Umbilical cord (tissue), 2 donors: ENCODE data around the gene RUNX3. TPM values are rescaled to one million over a fixed set of nuclear protein-coding genes. Genes with fewer than 3 reads are reported as not detected.

Experiments
- DNase-seq: peaks from one replicate; pipeline ENCODE4 v3.0.0-alpha.2; 2015; ENCODE audit warnings: low spot score
- total RNA-seq: library from RNA; depleted of rRNA; stranded (reverse); fragments of >200 nt; gene quantifications from one replicate; pipeline ENCODE4 v1.2.3, GENCODE V29; 2014; ENCODE audit warnings: low replicate concordance; ENCODE audit not compliant: insufficient read depth

RUNX3 gene
- total RNA-seq, 1 donor from 2014 or later, result 0.72 TPM

GRCh38 chr1:24963099-24963872 is 33.2 kb upstream of the RUNX3 start:
- peak; percentile 17 for DNase-seq

DNA sequence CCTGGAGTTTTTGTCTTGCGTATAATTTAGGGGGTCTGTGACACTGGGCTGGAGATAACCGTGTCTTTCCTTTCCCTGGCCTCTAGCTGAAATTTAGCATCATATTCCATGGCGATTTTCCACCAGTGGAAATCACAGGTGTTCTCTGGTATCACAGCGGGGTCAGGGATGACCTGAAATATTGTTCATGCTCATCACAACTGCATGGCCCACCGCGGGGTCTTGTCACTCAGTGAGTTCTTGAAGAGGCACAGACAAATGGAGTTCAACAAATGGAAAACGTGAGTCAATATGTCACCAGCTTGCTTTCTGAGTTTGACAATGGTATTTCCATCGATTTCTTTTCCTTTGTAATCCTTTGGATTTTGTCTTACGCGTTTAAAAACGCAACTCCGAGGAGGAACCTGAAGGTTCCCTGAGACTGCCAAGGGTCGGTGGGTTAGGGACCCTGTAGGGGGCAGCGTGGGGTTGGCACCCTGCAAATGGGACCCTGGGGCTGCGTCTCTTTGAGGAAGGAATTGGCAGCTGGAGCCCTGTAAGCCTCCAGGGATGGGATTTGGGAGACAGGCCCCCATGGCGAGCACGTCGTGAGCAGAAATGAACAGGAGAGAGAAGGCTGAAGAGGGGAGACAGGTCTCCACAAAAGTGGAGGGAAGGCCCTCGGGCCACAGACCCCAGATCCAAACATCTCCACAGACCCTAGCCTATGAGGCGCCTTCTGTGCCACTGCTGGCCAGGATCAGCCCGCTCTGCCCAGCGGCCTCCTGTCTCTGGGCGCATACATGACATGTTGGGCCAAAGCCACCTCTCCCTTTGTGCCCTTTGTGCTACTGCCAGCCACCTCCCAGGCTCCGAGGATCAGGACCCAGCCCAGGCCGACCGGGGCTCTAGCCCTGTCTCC is 32.1 kb upstream of the RUNX3 start:
- DNase-seq, result no peak

DNA sequence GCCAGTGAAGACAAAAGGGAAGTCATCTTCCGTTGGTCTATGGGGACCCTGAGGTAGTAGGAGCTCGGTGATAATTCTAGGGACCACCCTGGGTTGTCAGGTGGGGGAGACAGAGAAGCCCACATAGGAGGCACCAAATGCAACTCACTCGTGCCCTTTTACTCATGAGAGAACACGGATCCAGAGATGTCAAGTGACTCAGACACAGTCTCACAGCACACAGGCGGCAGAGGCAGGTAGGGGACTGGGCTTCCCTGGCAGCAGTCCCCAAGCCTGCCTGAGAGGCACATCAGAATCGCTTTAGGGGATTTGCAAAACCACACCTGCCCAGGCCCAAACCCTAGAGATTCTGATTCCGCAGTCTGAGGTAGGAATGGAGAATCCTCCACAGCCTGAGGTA is 31.3 kb upstream of the RUNX3 start:
- no peak for DNase-seq

DNA sequence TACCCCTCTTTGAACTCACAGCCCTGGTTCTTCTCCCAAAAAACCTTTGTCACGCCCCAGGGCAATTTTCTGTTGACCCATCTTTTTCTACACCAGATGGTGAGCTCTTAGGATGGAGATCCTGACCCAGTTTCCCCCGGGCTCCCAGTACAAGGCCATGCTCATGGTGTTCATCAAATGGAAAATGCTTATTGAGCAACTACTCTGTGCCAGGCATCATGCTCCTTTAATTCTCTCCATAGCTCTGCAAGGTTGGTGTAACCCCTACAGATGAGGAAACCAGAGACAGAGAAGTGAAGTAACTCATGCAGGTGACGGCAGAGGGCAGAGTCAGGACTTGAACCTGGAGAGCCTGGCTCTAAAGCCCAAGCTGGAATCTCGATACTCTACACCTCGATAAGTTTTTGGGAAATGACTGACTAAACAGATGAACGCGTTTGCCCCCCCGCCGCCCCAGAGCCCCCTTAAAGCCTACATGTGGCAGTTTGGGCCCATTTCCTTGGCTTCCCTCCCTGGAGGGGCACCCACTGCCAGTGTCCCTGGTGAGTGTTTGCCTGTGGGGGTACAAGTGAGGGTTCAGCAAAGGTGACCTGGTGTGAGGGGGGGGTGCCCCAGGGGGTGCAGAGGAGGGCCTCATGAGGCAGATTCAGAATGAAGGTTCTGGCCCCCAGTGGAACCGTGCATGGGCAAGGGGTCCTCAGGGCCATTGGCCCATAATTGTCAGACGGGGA is 30.2 kb upstream of the RUNX3 start:
- no peak for DNase-seq

DNA sequence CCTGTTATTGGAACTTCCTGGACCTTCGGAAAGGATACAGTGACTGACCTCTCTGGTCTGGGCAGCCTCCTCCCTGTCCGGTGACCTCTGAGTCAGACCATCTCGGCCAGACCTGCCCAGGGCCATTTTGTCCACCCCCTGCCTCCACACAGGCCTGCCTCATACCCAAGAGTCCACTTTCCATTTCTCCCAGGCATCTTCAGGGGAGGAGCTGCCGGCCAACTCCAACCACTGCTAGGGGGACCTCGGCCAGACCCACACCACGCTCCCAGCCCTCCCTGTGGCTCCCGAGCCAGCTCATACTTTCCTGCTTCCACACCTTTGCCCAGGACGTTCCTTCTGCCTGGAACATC is 29.5 kb upstream of the RUNX3 start:
- DNase-seq, result no peak

GRCh38 chr1:24958766-24959622 is 28.9 kb upstream of the RUNX3 start:
- no peak for DNase-seq

DNA sequence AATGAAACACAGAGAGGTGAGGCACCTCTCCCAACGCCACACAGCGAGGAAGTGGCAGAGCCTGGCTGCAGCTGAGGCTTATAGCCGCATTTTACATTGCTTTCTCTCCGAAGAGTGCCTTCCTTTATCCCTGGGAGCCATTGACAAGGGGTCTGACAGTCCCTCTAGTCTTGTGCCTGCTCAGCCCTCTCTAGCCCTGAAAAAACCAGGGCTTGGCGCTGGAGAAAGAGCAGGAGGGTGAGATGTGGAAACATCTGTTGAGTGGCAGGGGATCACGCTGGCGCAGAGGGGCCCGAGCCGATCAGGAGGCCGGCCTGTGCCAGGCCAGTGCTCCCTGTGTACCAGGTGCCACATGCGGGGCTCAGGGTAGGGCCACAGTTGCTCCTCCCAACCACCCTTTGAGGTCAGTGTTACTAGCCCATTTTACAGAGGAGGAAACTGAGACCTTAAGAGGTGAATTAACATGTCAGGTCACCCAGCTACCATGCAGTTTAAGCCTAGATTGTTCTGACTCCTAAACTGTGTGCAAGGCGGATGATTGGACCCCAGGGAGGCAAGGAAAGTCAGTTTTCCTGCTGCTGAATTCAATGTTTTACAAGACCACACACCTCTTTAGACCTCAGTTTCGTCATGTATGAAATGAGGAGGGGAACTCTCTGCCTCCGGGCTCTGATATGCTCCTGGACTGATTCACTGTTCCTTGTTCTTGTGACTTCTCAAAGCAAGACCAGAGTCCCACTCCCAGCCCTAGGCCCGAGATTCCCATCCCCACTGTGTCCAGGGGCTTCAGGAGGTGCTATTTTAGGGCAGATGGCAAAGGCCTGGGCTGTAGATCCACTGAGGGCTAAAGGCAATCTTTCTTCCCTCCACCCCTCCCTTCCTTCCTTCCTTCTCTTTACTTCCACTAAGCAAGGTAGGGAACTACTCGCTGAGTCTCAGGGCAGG is 28.0 kb upstream of the RUNX3 start:
- no peak for DNase-seq

GRCh38 chr1:24957016-24957807 is 27.1 kb upstream of the RUNX3 start:
- no peak for DNase-seq

DNA sequence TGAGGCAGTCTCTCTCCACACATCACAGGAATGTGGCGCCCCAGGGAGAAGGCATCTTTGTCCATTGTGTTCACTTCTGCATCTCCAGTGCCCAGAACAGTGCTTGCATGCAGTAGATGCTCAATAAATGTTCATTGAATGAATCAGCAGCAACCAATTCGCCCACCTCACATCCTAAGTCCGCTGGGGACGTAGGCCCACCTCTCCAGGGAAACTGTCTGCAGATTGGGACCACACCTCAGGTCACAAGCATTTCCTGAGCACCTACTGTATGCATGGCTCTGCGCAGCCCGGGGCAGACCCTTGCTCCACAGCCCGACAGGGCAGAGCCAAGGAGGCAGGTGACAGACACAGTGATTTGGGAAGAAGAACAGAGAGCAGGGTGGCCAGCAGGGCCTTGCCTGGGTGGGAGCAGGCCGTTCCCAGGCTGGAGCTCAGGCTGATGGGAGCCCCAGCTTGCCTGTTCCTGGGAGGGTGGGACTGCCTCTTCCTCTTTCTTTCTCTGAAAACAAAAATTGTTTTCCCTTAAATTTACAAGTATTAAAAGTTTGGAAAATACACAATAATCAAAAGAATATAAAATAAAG is 25.8 kb upstream of the RUNX3 start:
- DNase-seq, result no peak

DNA sequence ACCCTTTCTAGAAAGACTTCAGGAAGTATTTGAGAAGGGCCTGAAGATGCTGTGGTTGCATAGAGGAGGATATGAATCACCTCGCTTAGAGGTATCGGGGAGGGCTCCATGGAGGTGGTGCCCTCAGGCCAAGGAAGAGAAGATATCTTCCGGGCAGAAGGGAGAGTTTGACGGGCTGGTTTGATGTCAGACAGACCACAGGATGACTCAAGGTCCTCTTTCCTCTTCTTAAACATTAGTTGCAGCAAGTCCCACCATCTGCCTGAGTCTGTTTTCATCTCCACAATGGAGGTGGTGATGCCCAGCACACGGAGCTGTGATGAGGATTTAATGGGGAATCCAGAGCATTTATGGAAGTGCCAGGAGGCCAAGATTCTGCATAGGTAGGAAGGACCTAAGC is 25.1 kb upstream of the RUNX3 start:
- DNase-seq, result no peak

DNA sequence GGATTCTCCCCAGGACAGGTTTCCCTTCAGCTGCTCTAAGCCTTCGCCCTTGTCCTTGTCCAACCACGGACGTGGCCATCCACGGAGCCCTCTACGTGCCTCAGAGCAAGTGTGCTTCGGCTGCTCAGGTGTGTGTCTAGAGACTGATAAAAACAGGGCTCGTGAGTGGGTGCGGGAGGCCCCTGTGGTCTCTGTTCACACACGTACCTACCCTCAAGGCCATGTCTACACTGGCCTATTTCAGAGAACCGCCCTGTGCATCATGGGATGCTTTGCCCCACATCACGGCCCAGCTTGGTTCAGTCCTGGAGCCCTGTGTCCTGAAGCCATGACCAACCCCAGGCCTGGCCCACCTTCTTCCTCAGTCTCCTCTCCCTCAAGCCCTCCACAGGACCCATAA is 24.6 kb upstream of the RUNX3 start:
- no peak for DNase-seq

GRCh38 chr1:24954022-24954421 is 23.9 kb upstream of the RUNX3 start:
- DNase-seq, result no peak

GRCh38 chr1:24952413-24952841 is 22.4 kb upstream of the RUNX3 start:
- DNase-seq, result no peak

DNA sequence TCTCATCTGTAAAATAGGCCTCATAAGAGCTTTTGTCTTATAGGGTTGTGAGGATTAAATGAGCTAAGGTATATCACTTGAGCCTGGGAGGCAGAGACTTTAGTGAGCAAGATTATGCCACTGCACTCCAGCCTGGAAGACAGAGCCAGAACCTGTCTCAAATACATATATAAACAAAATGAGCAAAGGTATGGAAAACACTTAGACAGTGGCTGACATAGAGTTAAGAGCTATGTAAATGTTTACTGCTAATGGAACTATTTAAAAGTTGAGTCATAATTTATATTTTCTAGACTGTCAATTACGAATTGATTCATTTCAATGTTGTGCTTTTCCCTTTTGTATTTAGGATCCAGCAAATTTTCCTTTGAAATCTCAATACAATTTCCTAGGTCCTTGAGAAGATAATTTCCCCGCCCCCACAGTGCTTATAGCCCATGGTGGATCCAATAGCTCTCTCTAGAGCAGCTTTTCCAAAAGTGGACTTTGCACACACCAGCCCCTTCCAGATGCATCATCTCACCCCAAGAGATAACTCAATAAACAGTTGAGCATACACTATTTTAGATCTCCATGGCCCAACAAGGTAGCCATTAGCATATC is 21.8 kb upstream of the RUNX3 start:
- no peak for DNase-seq

DNA sequence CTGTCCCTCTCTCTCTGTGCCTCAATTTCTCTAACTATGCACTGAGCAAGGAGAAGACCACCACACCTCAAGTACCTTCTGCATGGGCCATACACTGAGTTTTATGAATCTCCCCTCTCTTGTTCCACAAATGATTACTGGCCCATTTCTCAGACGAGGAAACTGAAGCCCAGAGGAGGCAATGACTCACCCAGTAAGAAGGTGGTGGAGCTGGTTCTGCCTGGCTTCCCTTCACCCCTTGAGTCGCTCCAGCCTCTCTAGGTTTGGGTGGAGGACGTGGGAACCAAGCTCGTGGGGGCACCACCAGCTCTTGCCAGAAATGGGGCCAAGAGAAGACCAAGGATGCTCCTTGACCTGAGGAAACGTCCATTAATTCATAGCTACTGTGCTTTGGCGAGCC is 21.3 kb upstream of the RUNX3 start:
- no peak for DNase-seq

DNA sequence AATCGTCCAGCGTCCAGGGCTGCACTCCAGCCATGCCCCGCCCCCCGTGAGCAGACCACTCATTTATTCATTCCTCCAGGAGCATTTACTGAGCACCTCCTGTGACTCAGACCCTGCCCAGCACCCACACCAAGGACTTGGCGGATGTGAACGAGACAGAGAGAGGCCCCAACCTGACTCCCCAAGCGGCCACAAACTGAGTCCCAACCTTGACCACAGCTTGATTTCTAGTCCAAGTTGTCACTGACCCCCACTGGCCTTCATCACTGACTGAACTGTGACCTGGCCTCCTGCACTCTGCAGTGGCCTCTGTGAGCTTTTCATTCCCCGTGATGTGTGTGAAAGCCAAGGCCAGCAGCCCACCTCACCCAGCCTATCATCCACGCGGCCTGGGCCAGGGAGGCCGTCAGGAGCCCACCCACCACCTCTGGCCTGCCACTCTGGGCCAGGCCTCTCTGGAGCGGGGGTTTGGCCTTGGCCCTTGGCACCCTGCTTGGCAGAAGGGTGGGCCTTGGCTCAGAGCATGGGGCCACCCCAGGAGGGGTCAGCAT is 19.3 kb upstream of the RUNX3 start:
- DNase-seq, result no peak

DNA sequence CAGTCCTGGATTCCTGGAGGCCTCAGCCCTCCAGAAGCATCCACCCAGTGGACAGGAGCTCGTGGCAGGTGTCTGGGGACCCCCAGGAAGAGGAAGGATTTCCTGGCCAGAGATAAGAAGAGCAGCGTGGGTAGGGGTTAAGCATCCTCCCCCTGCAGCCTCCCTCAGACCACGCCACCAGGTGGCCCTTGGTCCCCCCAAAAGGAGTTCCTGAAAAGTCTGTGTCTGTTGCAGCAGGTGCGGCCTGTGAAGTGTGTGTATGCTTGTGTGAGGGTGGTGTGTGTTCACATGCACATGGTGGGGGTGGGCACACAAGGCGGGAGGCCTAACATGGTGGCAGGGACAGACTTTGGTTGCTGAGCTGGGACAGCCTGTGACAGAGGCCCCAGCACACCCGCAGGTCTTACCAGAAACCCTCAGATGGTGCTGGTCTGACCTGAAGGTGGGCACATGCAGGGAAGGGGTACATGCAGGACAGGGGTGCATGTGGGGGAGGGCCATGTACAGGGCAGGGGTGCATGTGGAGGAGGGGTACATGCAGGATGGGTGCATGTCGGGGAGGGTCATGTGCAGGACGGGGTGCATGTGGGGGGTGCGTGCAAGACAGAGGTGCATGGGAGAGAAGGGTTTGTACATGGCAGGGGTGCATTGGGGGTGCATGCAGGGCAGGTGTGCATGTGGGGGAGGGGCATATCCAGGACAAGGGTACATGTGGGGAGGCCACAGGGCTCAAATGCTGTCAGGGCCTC is 18.2 kb upstream of the RUNX3 start:
- DNase-seq, result no peak
